Measurements from ENCODE around the gene SP7. TPM values are rescaled to one million over a fixed set of nuclear protein-coding genes. Genes with fewer than 3 reads are reported as not detected.

The SP7 gene
- total RNA-seq, 2 donors from 2014 or later = not detected

DNA sequence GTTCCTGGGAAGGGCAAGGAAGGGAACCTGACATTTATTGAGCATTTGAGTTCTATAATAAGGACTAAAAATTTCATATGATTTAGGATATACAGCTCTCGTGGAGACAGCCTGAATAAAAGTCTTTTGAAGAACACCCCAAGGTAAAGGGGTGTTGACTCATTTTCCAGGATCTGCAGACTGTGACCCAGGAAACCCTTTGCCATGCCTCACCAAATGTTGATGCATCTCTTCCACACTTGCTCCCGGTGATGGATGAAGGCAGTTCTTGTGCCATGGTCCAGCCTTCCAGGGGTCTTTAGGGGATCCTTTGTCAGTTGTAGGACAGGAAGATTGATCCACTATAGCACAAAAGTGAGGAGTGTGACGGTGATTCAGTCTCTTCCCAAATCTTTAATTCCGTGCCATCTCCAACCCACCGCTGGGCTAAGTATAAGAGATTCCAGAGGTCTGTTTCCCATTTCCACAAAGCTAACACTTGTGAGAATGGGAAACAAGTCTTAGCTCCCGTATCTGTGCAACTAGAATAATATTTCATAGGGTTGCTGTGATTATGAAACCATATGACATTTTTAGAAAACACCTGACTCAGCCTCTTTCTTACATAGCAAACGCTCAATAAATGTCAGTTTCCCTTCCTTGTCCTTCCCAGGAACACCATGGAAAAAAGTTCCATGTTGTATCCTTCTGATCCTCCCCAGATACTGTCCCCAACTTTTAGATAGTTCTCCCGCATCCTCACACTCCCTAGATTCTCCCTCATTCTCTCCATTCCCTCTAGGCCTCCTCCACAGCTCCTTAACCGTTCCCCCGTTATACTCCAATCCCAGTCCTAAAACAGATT lies 15.6 kb downstream of the SP7 start:
- Mint-ChIP-seq H3K4me1 (peaks cover 18% of the 10 kb centered on the region), H3K36me3 (ENCODE audit: low read depth) (peaks cover 22% of the 10 kb centered on the region), H3K27ac (peak overlapping the region; percentile 99), H3K27me3 (ENCODE audit: insufficient read depth) (peaks cover 20% of the 10 kb centered on the region), H3K9me3 (no peaks in the 10 kb centered on the region), H3K4me3 (peak overlapping the region; percentile 77)
- Histone ChIP-seq H3K27me3 (ENCODE audit: control insufficient read depth, insufficient read depth, low read length, poor library complexity, severe bottlenecking) (no peaks in the 10 kb centered on the region), H3K9ac (ENCODE audit: extremely low read depth, low read length, poor library complexity, severe bottlenecking) (peak overlapping the region; percentile 76), H3K9me3 (ENCODE audit: control insufficient read depth, low read length) (no peaks in the 10 kb centered on the region), H3K4me3 (ENCODE audit: low read length) (peak overlapping the region; percentile 94), H3K4me1 (ENCODE audit: control insufficient read depth, insufficient read depth, low read length) (peaks cover 10% of the 10 kb centered on the region), H3K27ac (ENCODE audit: low read depth, low read length) (no peak overlapping the region), H3K36me3 (ENCODE audit: control insufficient read depth, insufficient read depth, low read length) (peaks cover 24% of the 10 kb centered on the region)
- TF ChIP-seq, protein P1, sequence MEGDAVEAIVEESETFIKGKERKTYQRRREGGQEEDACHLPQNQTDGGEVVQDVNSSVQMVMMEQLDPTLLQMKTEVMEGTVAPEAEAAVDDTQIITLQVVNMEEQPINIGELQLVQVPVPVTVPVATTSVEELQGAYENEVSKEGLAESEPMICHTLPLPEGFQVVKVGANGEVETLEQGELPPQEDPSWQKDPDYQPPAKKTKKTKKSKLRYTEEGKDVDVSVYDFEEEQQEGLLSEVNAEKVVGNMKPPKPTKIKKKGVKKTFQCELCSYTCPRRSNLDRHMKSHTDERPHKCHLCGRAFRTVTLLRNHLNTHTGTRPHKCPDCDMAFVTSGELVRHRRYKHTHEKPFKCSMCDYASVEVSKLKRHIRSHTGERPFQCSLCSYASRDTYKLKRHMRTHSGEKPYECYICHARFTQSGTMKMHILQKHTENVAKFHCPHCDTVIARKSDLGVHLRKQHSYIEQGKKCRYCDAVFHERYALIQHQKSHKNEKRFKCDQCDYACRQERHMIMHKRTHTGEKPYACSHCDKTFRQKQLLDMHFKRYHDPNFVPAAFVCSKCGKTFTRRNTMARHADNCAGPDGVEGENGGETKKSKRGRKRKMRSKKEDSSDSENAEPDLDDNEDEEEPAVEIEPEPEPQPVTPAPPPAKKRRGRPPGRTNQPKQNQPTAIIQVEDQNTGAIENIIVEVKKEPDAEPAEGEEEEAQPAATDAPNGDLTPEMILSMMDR (conservative IDR thresholded peaks at IDR 0.05) = no peak
- 60 to 69% methylated on average over 6 to 10 of the region's 10 CpGs for WGBS, 2 experiments (ENCODE audit: insufficient coverage in 1 of 2, insufficient read length in 1 of 2)
- DNase-seq = no peak

DNA sequence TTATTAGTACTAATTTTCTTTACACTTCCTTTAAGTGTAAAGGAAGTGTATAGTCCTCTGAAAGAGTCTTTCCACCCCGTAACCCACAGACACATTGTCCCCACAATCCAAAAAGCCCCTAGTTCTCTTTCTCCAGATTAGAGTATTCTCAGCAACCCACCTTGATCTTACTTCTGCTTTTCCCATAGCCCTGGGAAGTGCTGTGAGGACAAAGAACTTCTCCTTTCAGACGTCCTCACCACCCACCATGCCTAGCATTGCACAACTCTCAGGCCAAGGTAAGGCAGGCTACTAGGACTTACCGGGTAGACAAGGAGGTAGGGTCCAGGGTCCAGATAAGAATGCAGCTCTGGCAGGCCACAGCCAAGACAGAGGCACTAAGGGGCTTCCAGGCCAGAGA lies 22.2 kb downstream of the SP7 start:
- Mint-ChIP-seq H3K9me3 (no peaks in the 10 kb centered on the region), H3K27me3 (ENCODE audit: insufficient read depth) (no peaks in the 10 kb centered on the region), H3K36me3 (ENCODE audit: low read depth) (peaks cover 58% of the 10 kb centered on the region), H3K4me1 (no peaks in the 10 kb centered on the region), H3K27ac (no peak overlapping the region), H3K4me3 (no peak overlapping the region)
- DNase-seq = no peak
- TF ChIP-seq, protein P1 (conservative IDR thresholded peaks at IDR 0.05) = no peak
- Histone ChIP-seq H3K27ac (ENCODE audit: low read depth, low read length) (no peak overlapping the region), H3K9me3 (ENCODE audit: control insufficient read depth, low read length) (no peaks in the 10 kb centered on the region), H3K9ac (ENCODE audit: extremely low read depth, low read length, poor library complexity, severe bottlenecking) (no peak overlapping the region), H3K4me3 (ENCODE audit: low read length) (no peak overlapping the region), H3K27me3 (ENCODE audit: control insufficient read depth, insufficient read depth, low read length, poor library complexity, severe bottlenecking) (no peaks in the 10 kb centered on the region), H3K36me3 (ENCODE audit: control insufficient read depth, insufficient read depth, low read length) (peaks cover 65% of the 10 kb centered on the region), H3K4me1 (ENCODE audit: control insufficient read depth, insufficient read depth, low read length) (no peaks in the 10 kb centered on the region)
- 80 to 94% methylated on average over 1 to 2 of the region's 3 CpGs for WGBS, 2 experiments (ENCODE audit: insufficient coverage in 1 of 2, insufficient read length in 1 of 2)

DNA sequence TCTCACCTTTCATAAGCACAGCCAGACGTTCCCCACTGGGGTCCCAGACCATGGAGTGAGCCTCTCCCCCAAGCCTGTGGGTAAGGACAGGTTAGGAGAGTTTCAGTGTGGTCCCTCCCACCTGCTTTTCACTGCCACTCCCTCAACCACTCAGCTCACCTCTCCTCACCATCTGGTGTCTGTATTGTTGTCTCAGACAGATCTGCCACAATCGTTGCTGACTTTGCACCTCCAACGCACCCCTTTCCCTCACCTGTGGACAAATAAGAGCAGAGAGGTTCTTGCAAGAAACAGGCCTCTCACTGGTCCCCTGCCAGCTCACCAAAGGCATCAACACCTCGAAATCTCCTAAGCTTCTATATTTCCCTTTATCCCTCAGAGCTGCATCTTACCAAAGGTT lies 27.9 kb downstream of the SP7 start:
- TF ChIP-seq, protein P1 (conservative IDR thresholded peaks at IDR 0.05) = no peak
- H3K4me1 Mint-ChIP-seq = no peaks in the 10 kb centered on the region
- H3K9me3 Mint-ChIP-seq = no peaks in the 10 kb centered on the region
- H3K36me3 ChIP-seq (ENCODE audit: control insufficient read depth, insufficient read depth, low read length) = peaks cover 65% of the 10 kb centered on the region
- no peak overlapping the region for H3K4me3 Mint-ChIP-seq
- H3K9ac ChIP-seq (ENCODE audit: extremely low read depth, low read length, poor library complexity, severe bottlenecking) = no peak overlapping the region
- H3K9me3 ChIP-seq (ENCODE audit: control insufficient read depth, low read length) = no peaks in the 10 kb centered on the region
- no peak overlapping the region for H3K27ac Mint-ChIP-seq
- H3K36me3 Mint-ChIP-seq (ENCODE audit: low read depth) = peaks cover 60% of the 10 kb centered on the region
- H3K27ac ChIP-seq (ENCODE audit: low read depth, low read length) = no peak overlapping the region
- H3K27me3 ChIP-seq (ENCODE audit: control insufficient read depth, insufficient read depth, low read length, poor library complexity, severe bottlenecking) = no peaks in the 10 kb centered on the region
- no peaks in the 10 kb centered on the region for H3K27me3 Mint-ChIP-seq (ENCODE audit: insufficient read depth)
- no peak overlapping the region for H3K4me3 ChIP-seq (ENCODE audit: low read length)
- WGBS, 2 experiments (ENCODE audit: insufficient coverage in 1 of 2, insufficient read length in 1 of 2) = 77 to 78% methylated on average over 4 of the region's 4 CpGs
- no peak for DNase-seq
- no peaks in the 10 kb centered on the region for H3K4me1 ChIP-seq (ENCODE audit: control insufficient read depth, insufficient read depth, low read length)
